HCEC 1CT (cell line): ENCODE measurements around the gene KCNS1.
A peak's percentile ranks its signal among the peaks of the same experiment; 100 is the strongest.

ENCODE experiments used
- DNase-seq: peaks from one replicate; pipeline ENCODE4 v3.0.0-alpha.2; 2017

KCNS1 gene

GRCh38 chr20:45047581-45048119 lies 53.3 kb downstream of the KCNS1 start:
- no peak for DNase-seq

GRCh38 chr20:45044601-45045000 lies 56.3 kb downstream of the KCNS1 start:
- no peak for DNase-seq

- DNase-seq = peak; percentile 75
Measured at GRCh38 chr20:45044084-45044573, 56.8 kb downstream of the KCNS1 start.

- DNase-seq = no peak
Measured at GRCh38 chr20:45042978-45043377, 57.9 kb downstream of the KCNS1 start.
